Measurements from ENCODE around the gene DND1. TPM values are rescaled to one million over a fixed set of nuclear protein-coding genes. Genes with fewer than 3 reads are reported as not detected.
"Not testable (repeated sequence)": the region's sequence is repeated elsewhere in the genome, so short reads cannot be mapped to it uniquely, and the experiment has no call there.

Gene DND1
- total and polyA plus RNA-seq, 4 donors, result 0.60 to 1.9 (median 1.6) TPM

DNA sequence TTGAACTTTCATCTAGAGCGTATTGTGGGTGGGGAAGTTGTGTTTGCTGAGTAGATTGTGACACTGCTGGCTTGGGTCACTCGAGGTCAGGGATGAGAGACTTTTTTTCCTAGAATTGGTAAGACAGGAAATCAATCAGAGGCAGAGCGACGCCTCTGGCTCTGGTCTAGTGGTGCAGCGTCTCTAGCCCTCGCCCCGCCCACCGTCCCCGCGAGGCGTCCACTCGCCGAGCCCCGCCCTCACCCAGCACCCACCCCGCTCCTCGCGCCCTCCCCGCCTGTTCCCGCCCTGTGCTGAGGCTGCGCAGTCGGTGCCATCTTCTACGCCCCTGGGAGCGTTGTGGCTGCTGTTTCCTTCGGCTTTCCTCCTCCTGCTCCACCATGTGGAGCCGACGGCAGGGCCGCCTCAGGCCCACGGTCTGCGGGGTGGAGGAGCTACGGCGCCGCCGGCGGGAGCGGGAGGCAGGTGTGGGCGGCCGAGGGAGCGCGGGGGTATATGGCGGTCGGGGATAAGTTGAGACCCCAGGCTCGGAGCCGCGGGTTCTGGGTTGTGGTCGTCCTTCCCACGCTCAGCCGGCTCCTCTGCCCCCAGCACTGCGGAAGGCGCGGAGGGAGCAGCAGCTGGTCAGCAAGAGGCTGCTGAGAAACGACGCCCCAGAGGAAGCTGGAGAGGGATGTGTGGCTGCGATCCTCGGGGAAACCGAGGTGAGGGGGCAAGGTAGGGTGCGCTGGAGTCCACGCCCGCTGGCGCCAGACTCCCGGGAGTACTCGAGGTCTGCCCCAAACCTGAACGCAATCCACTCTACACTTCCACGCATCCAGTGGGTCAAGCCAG is 34.0 kb downstream of the DND1 start, which contains the start of gene TMCO6:
Gene TMCO6 (plus strand): TSS at position 304 of the 834 bp plus-strand sequence. CDS start 77 bp downstream, at position 381.
- peak within 1 kb of the TSS; percentile 89 for H3K4me3 ChIP-seq
- H3K9ac ChIP-seq (ENCODE audit: insufficient read depth in 1 of 2, low read length in 2 of 2), result peak within 1 kb of the TSS in 1 of 2 donors; percentile 89
- peaks cover 0 to 11% (median 4%) of the 10 kb centered on the region in 5 donors for H3K4me1 ChIP-seq (ENCODE audit: control insufficient read depth in 5 of 5, insufficient read depth in 5 of 5, low read length in 5 of 5)
- peaks cover 0 to 18% (median 15%) of the 10 kb centered on the region in 4 donors for H3K36me3 ChIP-seq (ENCODE audit: control insufficient read depth in 4 of 4, insufficient read depth in 4 of 4, low read length in 4 of 4)
- H3K9me3 ChIP-seq (ENCODE audit: control insufficient read depth in 4 of 4, insufficient read depth in 3 of 4, low read length in 3 of 4), result no peaks in the 10 kb centered on the region
- H3K27ac ChIP-seq (ENCODE audit: low read depth in 1 of 2, low read length in 1 of 2), result peak within 1 kb of the TSS; percentile 88 to 96
- WGBS, 2 donors, result 1% methylated on average over 61 to 63 of the region's 63 CpGs
- peak; percentile 96 to 97 (median 97) for DNase-seq
- peak; percentile 99 for ATAC-seq (ENCODE audit: insufficient read depth, low FRiP score)
- peak; percentile 18 for TF ChIP-seq CTCF (IDR thresholded peaks at IDR 0.05; ENCODE audit: control extremely low read depth, extremely low read depth)
- H3K27me3 ChIP-seq (ENCODE audit: control insufficient read depth in 3 of 3, insufficient read depth in 3 of 3, low read length in 2 of 3), result peaks cover 0 to 2% (median 0%) of the 10 kb centered on the region in 3 donors

GRCh38 chr5:140638898-140639147 is 34.6 kb downstream of the DND1 start:
- not testable (repeated sequence) for H3K9me3 ChIP-seq (ENCODE audit: control insufficient read depth in 4 of 4, insufficient read depth in 3 of 4, low read length in 3 of 4); H3K27me3 ChIP-seq (ENCODE audit: control insufficient read depth in 3 of 3, insufficient read depth in 3 of 3, low read length in 2 of 3); ATAC-seq (ENCODE audit: insufficient read depth, low FRiP score); DNase-seq
- WGBS, 2 donors, result 10 to 16% methylated on average over 9 of the region's 9 CpGs
- H3K4me3 ChIP-seq, result peak overlapping the region; percentile 28
- peak overlapping the region; percentile 72 to 80 for H3K27ac ChIP-seq (ENCODE audit: low read depth in 1 of 2, low read length in 1 of 2)
- peaks cover 0 to 11% (median 4%) of the 10 kb centered on the region in 5 donors for H3K4me1 ChIP-seq (ENCODE audit: control insufficient read depth in 5 of 5, insufficient read depth in 5 of 5, low read length in 5 of 5)
- H3K9ac ChIP-seq (ENCODE audit: insufficient read depth in 1 of 2, low read length in 2 of 2), result peak overlapping the region in 1 of 2 donors; percentile 89
- H3K36me3 ChIP-seq (ENCODE audit: control insufficient read depth in 4 of 4, insufficient read depth in 4 of 4, low read length in 4 of 4), result peaks cover 0 to 16% (median 10%) of the 10 kb centered on the region in 4 donors

DNA sequence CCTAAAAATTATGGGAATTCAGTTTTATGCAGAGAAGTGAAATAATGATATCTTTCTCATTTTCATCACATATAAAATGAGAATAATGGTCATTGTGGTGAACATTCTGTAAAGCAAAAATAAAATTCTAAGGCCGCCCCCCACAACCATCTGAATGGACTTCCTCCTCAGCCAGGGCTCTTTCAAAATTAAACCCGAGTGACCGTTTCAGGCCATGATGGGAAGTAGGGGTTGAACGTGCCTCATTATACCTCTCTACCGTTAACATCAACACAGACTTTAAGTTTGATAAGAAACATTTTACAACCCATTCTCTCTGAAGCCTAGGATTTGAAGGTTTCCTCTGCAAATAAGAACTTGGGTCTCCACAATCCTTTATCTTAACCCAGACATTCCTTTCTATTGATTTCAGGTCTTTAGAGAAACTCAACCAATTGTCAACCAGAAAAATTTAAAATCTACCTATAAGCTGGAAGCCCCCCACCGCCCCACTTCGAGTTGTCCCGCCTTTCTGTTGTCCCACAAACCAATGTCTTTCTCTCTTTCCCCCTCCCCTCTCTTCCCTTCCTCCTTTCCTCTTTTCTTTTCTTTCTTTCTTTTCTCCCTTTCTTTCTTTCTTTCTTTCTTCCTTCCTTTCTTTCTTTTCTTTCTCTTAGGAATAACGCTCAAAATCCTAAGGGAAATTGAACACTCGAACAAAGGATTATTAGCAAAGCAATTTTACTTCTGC is 35.8 kb downstream of the DND1 start:
- Histone ChIP-seq H3K4me1 (ENCODE audit: control insufficient read depth in 5 of 5, insufficient read depth in 5 of 5, low read length in 5 of 5) (peaks cover 0 to 20% (median 4%) of the 10 kb centered on the region in 5 donors), H3K9ac (ENCODE audit: insufficient read depth in 1 of 2, low read length in 2 of 2) (no peak overlapping the region), H3K27ac (ENCODE audit: low read depth in 1 of 2, low read length in 1 of 2) (no peak overlapping the region), H3K36me3 (ENCODE audit: control insufficient read depth in 4 of 4, insufficient read depth in 4 of 4, low read length in 4 of 4) (peaks cover 0 to 10% (median 4%) of the 10 kb centered on the region in 4 donors), H3K4me3 (no peak overlapping the region), H3K27me3 (ENCODE audit: control insufficient read depth in 3 of 3, insufficient read depth in 3 of 3, low read length in 2 of 3) (peaks cover 0 to 15% (median 11%) of the 10 kb centered on the region in 3 donors), H3K9me3 (ENCODE audit: control insufficient read depth in 4 of 4, insufficient read depth in 3 of 4, low read length in 3 of 4) (no peaks in the 10 kb centered on the region)
- ATAC-seq (ENCODE audit: insufficient read depth, low FRiP score) (no peak), DNase-seq (no peak)
- 80 to 84% methylated on average over 10 of the region's 10 CpGs for WGBS, 2 donors
- no peak for TF ChIP-seq CTCF (IDR thresholded peaks at IDR 0.05; ENCODE audit: control extremely low read depth, extremely low read depth)
